Measurements from ENCODE around the gene C9orf40.

C9orf40 gene

DNA sequence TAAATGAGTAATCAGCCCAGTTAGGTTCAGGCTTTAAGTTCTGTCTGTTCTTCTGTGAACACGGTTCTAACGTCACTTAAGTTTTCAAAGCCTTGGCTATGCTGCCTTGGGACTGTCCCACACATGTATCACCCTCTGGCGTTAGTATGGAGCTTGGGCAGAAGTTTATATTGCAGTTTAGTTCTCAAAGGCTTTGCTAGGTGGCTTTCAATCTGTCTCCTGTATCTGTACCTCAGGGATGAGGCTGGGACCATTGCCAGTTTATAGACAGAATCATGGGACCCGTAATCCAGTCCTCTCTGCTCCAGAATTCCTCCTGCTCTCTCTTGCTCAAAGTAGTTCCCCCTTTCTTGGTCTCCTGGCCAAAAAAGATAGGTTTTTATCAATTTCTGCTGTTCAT is 12.1 kb downstream of the C9orf40 start:
- Histone ChIP-seq H3K4me3 (no peak overlapping the region), H3K27me3 (no peaks in the 10 kb centered on the region), H3K4me1 (no peaks in the 10 kb centered on the region), H3K9me3 (no peaks in the 10 kb centered on the region), H3K27ac (no peak overlapping the region), H3K36me3 (no peaks in the 10 kb centered on the region)
- TF ChIP-seq, protein P1, sequence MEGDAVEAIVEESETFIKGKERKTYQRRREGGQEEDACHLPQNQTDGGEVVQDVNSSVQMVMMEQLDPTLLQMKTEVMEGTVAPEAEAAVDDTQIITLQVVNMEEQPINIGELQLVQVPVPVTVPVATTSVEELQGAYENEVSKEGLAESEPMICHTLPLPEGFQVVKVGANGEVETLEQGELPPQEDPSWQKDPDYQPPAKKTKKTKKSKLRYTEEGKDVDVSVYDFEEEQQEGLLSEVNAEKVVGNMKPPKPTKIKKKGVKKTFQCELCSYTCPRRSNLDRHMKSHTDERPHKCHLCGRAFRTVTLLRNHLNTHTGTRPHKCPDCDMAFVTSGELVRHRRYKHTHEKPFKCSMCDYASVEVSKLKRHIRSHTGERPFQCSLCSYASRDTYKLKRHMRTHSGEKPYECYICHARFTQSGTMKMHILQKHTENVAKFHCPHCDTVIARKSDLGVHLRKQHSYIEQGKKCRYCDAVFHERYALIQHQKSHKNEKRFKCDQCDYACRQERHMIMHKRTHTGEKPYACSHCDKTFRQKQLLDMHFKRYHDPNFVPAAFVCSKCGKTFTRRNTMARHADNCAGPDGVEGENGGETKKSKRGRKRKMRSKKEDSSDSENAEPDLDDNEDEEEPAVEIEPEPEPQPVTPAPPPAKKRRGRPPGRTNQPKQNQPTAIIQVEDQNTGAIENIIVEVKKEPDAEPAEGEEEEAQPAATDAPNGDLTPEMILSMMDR (IDR thresholded peaks at IDR 0.05) = no peak
- intact Hi-C loops (cut with DNase I; ENCODE audit: low total_unique reads) = no loop called here
- DNase-seq = no peak

DNA sequence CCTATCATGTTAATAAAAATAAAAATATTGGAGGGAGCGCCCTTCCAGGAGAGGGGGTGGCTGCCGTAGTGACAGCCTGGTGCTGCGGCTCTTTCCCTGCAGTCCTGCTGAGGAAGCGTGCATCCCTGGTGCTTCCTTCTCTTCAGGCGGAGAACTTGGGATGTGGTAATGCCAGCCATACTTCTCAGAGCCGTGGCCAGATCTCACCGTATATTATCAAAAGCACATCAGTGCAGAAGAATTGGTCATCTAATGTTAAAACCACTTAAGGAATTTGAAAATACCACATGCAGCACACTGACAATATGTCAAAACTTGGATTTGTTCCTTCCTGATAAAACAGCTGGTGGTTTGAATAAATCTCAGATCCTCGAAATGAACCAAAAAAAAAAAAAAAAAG is 17.7 kb downstream of the C9orf40 start:
- H3K36me3 ChIP-seq = no peaks in the 10 kb centered on the region
- no peak for DNase-seq
- H3K4me3 ChIP-seq = no peak overlapping the region
- H3K27ac ChIP-seq = no peak overlapping the region
- no peaks in the 10 kb centered on the region for H3K4me1 ChIP-seq
- H3K27me3 ChIP-seq = no peaks in the 10 kb centered on the region
- H3K9me3 ChIP-seq = peaks cover 0 to 7% (median 4%) of the 10 kb centered on the region in 3 donors
- TF ChIP-seq, protein P1 (IDR thresholded peaks at IDR 0.05) = no peak
- intact Hi-C loops (cut with DNase I; ENCODE audit: low total_unique reads) = no loop called here

DNA sequence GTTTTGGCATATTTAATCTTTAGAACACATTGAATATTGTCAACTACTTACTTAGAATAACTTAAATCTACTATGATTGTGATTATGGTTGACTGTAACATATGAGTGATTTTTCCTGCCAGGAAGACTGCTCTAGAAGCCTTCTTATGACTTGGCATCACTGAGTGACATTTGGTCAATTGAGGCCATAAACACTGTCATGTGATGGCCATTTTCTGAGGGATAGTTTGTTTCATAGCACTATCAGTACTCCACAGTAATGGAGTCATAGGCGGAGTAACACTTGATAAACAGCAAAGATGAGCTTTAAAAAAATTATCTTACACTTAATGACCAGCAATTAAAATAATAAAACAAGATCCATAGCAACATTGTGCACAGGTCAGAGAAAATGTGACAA is 31.0 kb downstream of the C9orf40 start:
- Histone ChIP-seq H3K36me3 (no peaks in the 10 kb centered on the region), H3K9me3 (no peaks in the 10 kb centered on the region), H3K4me3 (no peak overlapping the region), H3K27ac (no peak overlapping the region), H3K4me1 (no peaks in the 10 kb centered on the region), H3K27me3 (no peaks in the 10 kb centered on the region)
- TF ChIP-seq, protein P1 (IDR thresholded peaks at IDR 0.05) = no peak
- intact Hi-C loops (cut with DNase I; ENCODE audit: low total_unique reads) = no loop called here
- DNase-seq = no peak

DNA sequence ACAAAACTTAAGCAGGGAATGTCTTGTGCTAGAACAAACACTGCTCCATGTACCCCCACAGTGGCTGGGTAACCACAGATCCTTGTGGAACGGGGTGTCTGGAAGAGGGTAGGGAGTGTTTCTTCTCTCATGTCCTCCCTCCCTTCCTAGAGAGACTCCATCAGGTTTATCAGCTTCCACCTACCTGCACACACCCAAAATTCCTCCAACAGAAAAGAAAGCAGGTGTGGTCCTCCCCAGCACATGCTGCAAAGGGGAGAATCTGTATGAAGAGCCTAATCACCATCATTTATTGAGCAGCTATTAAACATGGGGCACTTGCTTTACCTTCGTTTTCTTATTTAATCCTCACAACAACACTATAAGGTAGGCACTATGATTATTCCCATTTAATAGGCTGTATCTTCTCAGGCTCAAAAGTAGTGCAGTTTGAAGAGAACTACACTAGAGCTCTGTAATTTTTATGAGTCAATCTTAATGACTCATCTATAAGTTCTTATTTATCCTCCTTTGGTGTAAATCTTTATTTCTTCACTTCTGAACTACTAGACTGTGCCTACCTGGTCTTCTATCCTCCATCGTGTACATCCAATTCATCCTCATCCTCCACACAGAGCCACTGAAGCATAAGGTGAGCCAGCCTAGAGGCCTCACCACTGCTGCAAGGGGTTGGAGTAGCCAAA is 31.6 kb downstream of the C9orf40 start:
- Histone ChIP-seq H3K36me3 (no peaks in the 10 kb centered on the region), H3K27ac (no peak overlapping the region), H3K4me1 (no peaks in the 10 kb centered on the region), H3K9me3 (no peaks in the 10 kb centered on the region), H3K4me3 (no peak overlapping the region), H3K27me3 (no peaks in the 10 kb centered on the region)
- TF ChIP-seq, protein P1 (IDR thresholded peaks at IDR 0.05) = no peak
- intact Hi-C loops (cut with DNase I; ENCODE audit: low total_unique reads) = no loop called here
- DNase-seq = no peak

DNA sequence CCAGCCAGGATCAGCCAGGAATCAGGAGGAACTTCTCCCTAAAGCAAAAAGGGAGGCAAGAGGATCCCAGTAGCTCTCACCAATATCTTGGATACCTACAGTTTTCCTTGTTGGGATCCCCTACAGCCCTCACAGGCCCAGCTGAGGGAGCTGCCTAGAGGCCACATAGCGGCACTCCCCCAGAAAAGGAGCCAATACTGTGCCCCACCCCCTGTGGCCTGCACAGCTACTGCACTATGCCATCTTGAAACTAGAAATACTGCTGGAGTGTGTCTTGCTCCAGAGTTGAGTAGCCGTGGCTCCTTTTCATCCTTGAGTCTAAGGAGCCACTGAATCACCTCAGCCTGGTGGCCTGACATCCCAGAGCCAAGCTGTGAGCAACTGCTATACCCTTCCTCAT is 42.7 kb downstream of the C9orf40 start:
- Histone ChIP-seq H3K4me1 (no peaks in the 10 kb centered on the region), H3K27ac (no peak overlapping the region), H3K27me3 (peaks cover 0 to 6% of the 10 kb centered on the region in 2 donors), H3K36me3 (no peaks in the 10 kb centered on the region), H3K4me3 (no peak overlapping the region), H3K9me3 (peaks cover 0 to 8% (median 0%) of the 10 kb centered on the region in 3 donors)
- DNase-seq = no peak
- TF ChIP-seq, protein P1 (IDR thresholded peaks at IDR 0.05) = no peak
- intact Hi-C loops (cut with DNase I; ENCODE audit: low total_unique reads) = no loop called here

All from tibial artery (tissue), 4 donors.